Karpas-422 (cell line): ENCODE measurements around the gene KLHL30. TPM values are rescaled to one million over a fixed set of nuclear protein-coding genes. Genes with fewer than 3 reads are reported as not detected.

Experiments used
- DNase-seq: peaks from one replicate; pipeline ENCODE4 v3.0.0-alpha.2; 2015
- H2AFZ ChIP-seq: fragments of 200-600 bp; sonication (generic); 2 replicates; pipeline ENCODE4 v1.6.1; 2014; ENCODE audit warnings: antibody characterized with exemption, low read length, mixed read lengths
- H3K27ac ChIP-seq: fragments of 200-600 bp; sonication (generic); 2 replicates; pipeline ENCODE4 v1.5.1; 2014; ENCODE audit warnings: mild to moderate bottlenecking, low read length, moderate library complexity
- H3K27me3 ChIP-seq: fragments of 200-600 bp; sonication (generic); 2 replicates; pipeline ENCODE4 v1.6.1; 2014; ENCODE audit warnings: low read length, mixed read lengths
- H3K36me3 ChIP-seq: fragments of 200-600 bp; sonication (generic); 2 replicates; pipeline ENCODE4 v1.6.1; 2014; ENCODE audit warnings: low read length, mixed read lengths; ENCODE audit not compliant: insufficient read depth
- H3K4me1 ChIP-seq: fragments of 200-600 bp; sonication (generic); 2 replicates; pipeline ENCODE4 v1.6.1; 2014; ENCODE audit warnings: mild to moderate bottlenecking, low read length, mixed read lengths
- H3K4me2 ChIP-seq: fragments of 200-600 bp; sonication (generic); 2 replicates; pipeline ENCODE4 v1.6.1; 2014; ENCODE audit warnings: low read length, low read depth, mild to moderate bottlenecking; ENCODE audit not compliant: poor library complexity, severe bottlenecking
- H3K4me3 ChIP-seq: fragments of 200-600 bp; sonication (generic); 2 replicates; pipeline ENCODE4 v1.5.1; 2014; ENCODE audit warnings: mild to moderate bottlenecking, antibody characterized with exemption, low read length, mixed read lengths
- H3K79me2 ChIP-seq: fragments of 200-600 bp; sonication (generic); 2 replicates; pipeline ENCODE4 v1.6.1; 2014; ENCODE audit warnings: mild to moderate bottlenecking, low read length, mixed read lengths
- H3K9ac ChIP-seq: fragments of 200-600 bp; sonication (generic); 2 replicates; pipeline ENCODE4 v1.6.0; 2014; ENCODE audit warnings: low read length
- H3K9me2 ChIP-seq: fragments of 200-600 bp; sonication (generic), shearing (Covaris generic); replicated peaks from 2 replicates; pipeline ENCODE4 v1.6.0; 2014; ENCODE audit warnings: mild to moderate bottlenecking, low read length, moderate library complexity; ENCODE audit not compliant: insufficient read depth
- H3K9me3 ChIP-seq: fragments of 300-700, 200-600 bp; sonication (generic); 2 replicates; pipeline ENCODE4 v1.6.1; 2014; ENCODE audit warnings: low read length, mixed read lengths
- H4K20me1 ChIP-seq: fragments of 200-600 bp; sonication (generic); 2 replicates; pipeline ENCODE4 v1.6.1; 2014; ENCODE audit warnings: mild to moderate bottlenecking, antibody characterized with exemption, low read length, low read depth; ENCODE audit not compliant: insufficient read depth
- total RNA-seq: library from RNA; depleted of rRNA; stranded (reverse); fragments of >200 nt; shearing (Covaris generic); gene quantifications from 2 replicates; pipeline ENCODE4 v1.2.3, GENCODE V29; 2014; ENCODE audit warnings: low replicate concordance

KLHL30 gene
- total RNA-seq, 1 experiment from 2014 or later = not detected

GRCh38 chr2:238159661-238160205, 21.3 kb downstream of the KLHL30 start:
- Histone ChIP-seq H3K36me3 (no peaks in the 10 kb centered on the region), H3K9ac (peak overlapping the region; percentile 61), H3K4me3 (peak overlapping the region; percentile 61), H3K9me2 (no peaks in the 10 kb centered on the region), H3K9me3 (no peaks in the 10 kb centered on the region), H3K4me2 (peak overlapping the region; percentile 65), H2AFZ (no peak overlapping the region), H3K27me3 (no peaks in the 10 kb centered on the region), H3K79me2 (no peaks in the 10 kb centered on the region), H3K4me1 (peaks cover 25% of the 10 kb centered on the region), H3K27ac (no peak overlapping the region), H4K20me1 (no peaks in the 10 kb centered on the region)
- DNase-seq = no peak

- DNase-seq = peak; percentile 80
- H3K4me2 ChIP-seq = peak overlapping the region; percentile 65
These were observed 22.0 kb downstream of the KLHL30 start for GRCh38 chr2:238160206-238161129.

GRCh38 chr2:238161291-238162051, 23.0 kb downstream of the KLHL30 start:
- Histone ChIP-seq H2AFZ (peak overlapping the region; percentile 64; the same call in 1 of the 2 replicates), H3K79me2 (no peaks in the 10 kb centered on the region), H3K4me3 (peak overlapping the region; percentile 61; the same call in 1 of the 2 replicates), H3K4me2 (peak overlapping the region; percentile 65), H3K27ac (no peak overlapping the region), H3K4me1 (peaks cover 25% of the 10 kb centered on the region), H3K27me3 (no peaks in the 10 kb centered on the region), H3K36me3 (no peaks in the 10 kb centered on the region), H3K9me2 (no peaks in the 10 kb centered on the region), H3K9ac (peak overlapping the region; percentile 61), H4K20me1 (no peaks in the 10 kb centered on the region), H3K9me3 (no peaks in the 10 kb centered on the region)
- DNase-seq = no peak

More at GRCh38 chr2:238160206-238161129, 22.0 kb downstream of the KLHL30 start:
- H3K9ac ChIP-seq = peak overlapping the region; percentile 61
- peaks cover 25% of the 10 kb centered on the region for H3K4me1 ChIP-seq
- H3K9me2 ChIP-seq = no peaks in the 10 kb centered on the region
- H3K9me3 ChIP-seq = no peaks in the 10 kb centered on the region
- H3K79me2 ChIP-seq = no peaks in the 10 kb centered on the region
- H3K4me3 ChIP-seq = peak overlapping the region; percentile 61; the same call in 1 of the 2 replicates
- no peaks in the 10 kb centered on the region for H3K27me3 ChIP-seq
- no peaks in the 10 kb centered on the region for H3K36me3 ChIP-seq
- H2AFZ ChIP-seq = peak overlapping the region; percentile 64; the same call in 1 of the 2 replicates
- H3K27ac ChIP-seq = peak overlapping the region; percentile 22; the same call in 1 of the 2 replicates
- H4K20me1 ChIP-seq = no peaks in the 10 kb centered on the region

GRCh38 chr2:238162251-238162845, 23.9 kb downstream of the KLHL30 start:
- Histone ChIP-seq H3K9me2 (no peaks in the 10 kb centered on the region), H3K9me3 (no peaks in the 10 kb centered on the region), H3K27ac (no peak overlapping the region), H3K4me2 (no peak overlapping the region), H3K79me2 (no peaks in the 10 kb centered on the region), H3K4me3 (no peak overlapping the region), H3K36me3 (no peaks in the 10 kb centered on the region), H3K9ac (no peak overlapping the region), H3K27me3 (no peaks in the 10 kb centered on the region), H4K20me1 (no peaks in the 10 kb centered on the region), H2AFZ (no peak overlapping the region), H3K4me1 (peaks cover 25% of the 10 kb centered on the region)
- no peak for DNase-seq

GRCh38 chr2:238162846-238163441, 24.5 kb downstream of the KLHL30 start:
- no peak overlapping the region for H3K4me3 ChIP-seq
- no peaks in the 10 kb centered on the region for H4K20me1 ChIP-seq
- H3K4me2 ChIP-seq = no peak overlapping the region
- H3K27me3 ChIP-seq = no peaks in the 10 kb centered on the region
- no peak overlapping the region for H3K27ac ChIP-seq
- H2AFZ ChIP-seq = no peak overlapping the region
- H3K9ac ChIP-seq = no peak overlapping the region
- DNase-seq = no peak
- H3K79me2 ChIP-seq = no peaks in the 10 kb centered on the region
- H3K9me3 ChIP-seq = no peaks in the 10 kb centered on the region
- H3K36me3 ChIP-seq = no peaks in the 10 kb centered on the region
- peaks cover 25% of the 10 kb centered on the region for H3K4me1 ChIP-seq
- H3K9me2 ChIP-seq = no peaks in the 10 kb centered on the region

GRCh38 chr2:238163481-238164198, 25.2 kb downstream of the KLHL30 start:
- Histone ChIP-seq H3K9me2 (no peaks in the 10 kb centered on the region), H3K36me3 (no peaks in the 10 kb centered on the region), H3K4me2 (no peak overlapping the region), H3K4me1 (peaks cover 25% of the 10 kb centered on the region), H3K27ac (no peak overlapping the region), H2AFZ (no peak overlapping the region), H3K27me3 (no peaks in the 10 kb centered on the region), H3K9me3 (no peaks in the 10 kb centered on the region), H3K79me2 (no peaks in the 10 kb centered on the region), H3K4me3 (no peak overlapping the region), H4K20me1 (no peaks in the 10 kb centered on the region), H3K9ac (no peak overlapping the region)
- no peak for DNase-seq

- Histone ChIP-seq H3K27me3 (no peaks in the 10 kb centered on the region), H3K9ac (no peak overlapping the region), H3K9me2 (no peaks in the 10 kb centered on the region), H3K9me3 (no peaks in the 10 kb centered on the region), H3K4me3 (no peak overlapping the region), H3K27ac (no peak overlapping the region), H2AFZ (no peak overlapping the region), H3K4me2 (no peak overlapping the region), H3K79me2 (no peaks in the 10 kb centered on the region), H3K4me1 (peaks cover 18% of the 10 kb centered on the region), H4K20me1 (no peaks in the 10 kb centered on the region), H3K36me3 (0 out of 2 replicates have a peak, but pooled peaks cover 2% of the 10 kb centered on the region)
- no peak for DNase-seq
These were observed 26.4 kb downstream of the KLHL30 start for GRCh38 chr2:238164906-238165287.
